Hepatocyte (in vitro differentiated cells): ENCODE measurements around the gene GTF3C2. TPM values are rescaled to one million over a fixed set of nuclear protein-coding genes. Genes with fewer than 3 reads are reported as not detected.

Experiments used
- DNase-seq: peaks from one replicate; pipeline ENCODE4 v3.0.0-alpha.2; 2016; ENCODE audit warnings: low spot score
- H2AFZ ChIP-seq: fragments of 200-600 bp; sonication (generic); 2 replicates; pipeline ENCODE4 v1.6.0; 2016; ENCODE audit warnings: antibody characterized with exemption, mild to moderate bottlenecking
- H3K27ac ChIP-seq: fragments of 200-600 bp; sonication (generic); 2 replicates; pipeline ENCODE4 v1.5.1; 2016; ENCODE audit warnings: mild to moderate bottlenecking
- H3K27me3 ChIP-seq: fragments of 200-600 bp; sonication (generic); 2 replicates; pipeline ENCODE4 v1.6.1; 2016
- H3K36me3 ChIP-seq: fragments of 200-600 bp; sonication (generic); replicated peaks from 2 replicates; pipeline ENCODE4 v1.5.1; 2016; ENCODE audit warnings: low read depth; ENCODE audit not compliant: insufficient read depth
- H3K4me1 ChIP-seq: fragments of 200-600 bp; sonication (generic); 2 replicates; pipeline ENCODE4 v1.5.1; 2016; ENCODE audit warnings: mild to moderate bottlenecking, moderate library complexity; ENCODE audit not compliant: insufficient read depth
- H3K4me2 ChIP-seq: fragments of 200-600 bp; sonication (generic); 2 replicates; pipeline ENCODE4 v1.6.0; 2016
- H3K4me3 ChIP-seq: fragments of 200-600 bp; sonication (generic); 2 replicates; pipeline ENCODE4 v1.5.1; 2016; ENCODE audit warnings: mild to moderate bottlenecking
- H3K79me2 ChIP-seq: fragments of 200-600 bp; sonication (generic); 2 replicates; pipeline ENCODE4 v1.6.0; 2017; ENCODE audit warnings: mild to moderate bottlenecking
- H3K9me2 ChIP-seq: fragments of 200-600 bp; sonication (generic); replicated peaks from 2 replicates; pipeline ENCODE4 v1.6.0; 2017; ENCODE audit warnings: mild to moderate bottlenecking; ENCODE audit not compliant: insufficient read depth
- H3K9me3 ChIP-seq: fragments of 200-600 bp; sonication (generic); 2 replicates; pipeline ENCODE4 v1.5.1; 2016; ENCODE audit warnings: low read depth, mild to moderate bottlenecking
- H4K20me1 ChIP-seq: fragments of 200-600 bp; sonication (generic); 2 replicates; pipeline ENCODE4 v1.6.0; 2016; ENCODE audit warnings: mild to moderate bottlenecking; ENCODE audit not compliant: insufficient read depth, poor library complexity, severe bottlenecking
- EZH2 ChIP-seq: fragments of 200-600 bp; sonication (generic); IDR thresholded peaks from 2 replicates; pipeline ENCODE4 v1.6.1; 2016; ENCODE audit warnings: antibody characterized with exemption, mild to moderate bottlenecking, borderline replicate concordance
- EZH2phosphoT487 ChIP-seq: fragments of 200-600 bp; sonication (generic); IDR thresholded peaks from one replicate; pipeline ENCODE4 v1.6.1; 2018; ENCODE audit warnings: antibody characterized with exemption, mild to moderate bottlenecking, low read depth, moderate library complexity; ENCODE audit not compliant: unreplicated experiment, severe bottlenecking
- WGBS: methylation state at CpG from one replicate; pipeline ENCODE4 v1.1.6; 2016; ENCODE audit warnings: low lambda C conversion rate; ENCODE audit errors: missing lambda C conversion rate; 5-methylcytosine and 5-hydroxymethylcytosine counted together
- polyA plus RNA-seq: library from polyadenylated mRNA; unstranded; fragments of >200 nt; fragmentation: Nextera tagmentation; extraction: Ambion mirVana; gene quantifications from 2 replicates; pipeline ENCODE4 v1.2.1, GENCODE V29; 2016
- total RNA-seq: library from RNA; depleted of rRNA; stranded (reverse); fragments of >200 nt; gene quantifications from 2 replicates; pipeline ENCODE4 v1.2.3, GENCODE V29; 2014
- TF ChIP-seq, protein P1 (sequence below): fragments of 200-600 bp; sonication (generic); IDR thresholded peaks from 2 replicates; pipeline ENCODE4 v1.5.1; 2016; ENCODE audit warnings: antibody characterized with exemption, mild to moderate bottlenecking; ENCODE audit not compliant: poor library complexity

GTF3C2 gene
- total and polyA plus RNA-seq, 2 experiments from 2014 or later, result 46.8 to 51.3 TPM

DNA sequence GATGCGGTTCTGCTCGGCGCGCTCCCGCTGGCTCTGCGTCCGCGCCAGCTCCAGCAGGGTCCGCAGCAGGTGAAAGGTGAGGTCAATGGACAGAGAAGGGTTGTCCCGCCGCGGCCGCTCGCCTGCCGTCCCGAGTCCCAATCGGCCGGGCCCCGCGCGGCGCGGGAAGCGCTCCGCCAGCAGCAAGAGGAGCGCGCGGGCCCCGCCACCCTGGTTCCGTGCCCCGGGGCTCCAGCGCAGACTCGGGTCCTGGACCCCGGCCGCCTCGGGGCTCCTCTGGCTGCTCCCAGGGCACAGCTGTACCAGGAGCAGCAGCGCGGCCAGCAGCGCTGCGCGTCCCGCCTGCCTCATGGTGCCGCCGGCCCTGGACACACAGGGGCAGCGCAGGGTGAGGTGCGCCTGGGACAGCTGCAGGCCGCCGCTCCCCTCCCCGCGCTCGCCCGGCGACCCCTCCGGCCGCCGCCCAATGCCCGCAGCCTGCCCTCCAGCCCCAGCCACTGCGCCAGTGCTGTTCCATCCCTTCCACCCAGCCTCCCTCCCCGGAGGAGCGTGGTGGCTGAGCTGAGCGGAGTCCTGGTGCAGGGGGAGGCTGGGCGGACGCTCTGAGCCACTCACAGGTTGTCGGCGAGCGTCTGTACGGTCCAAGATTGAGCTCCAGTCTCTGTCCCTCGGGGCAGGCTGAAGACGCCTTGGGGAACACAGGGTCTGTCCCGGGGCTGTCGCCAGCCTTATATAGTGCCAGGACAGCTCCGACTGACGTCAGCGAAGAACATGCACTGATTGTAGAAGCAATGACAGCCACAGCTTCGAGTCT, 48.8 kb downstream of the GTF3C2 start:
- H3K4me2 ChIP-seq, result peak overlapping the region; percentile 49
- TF ChIP-seq EZH2, result peak; percentile 89
- TF ChIP-seq, protein P1, sequence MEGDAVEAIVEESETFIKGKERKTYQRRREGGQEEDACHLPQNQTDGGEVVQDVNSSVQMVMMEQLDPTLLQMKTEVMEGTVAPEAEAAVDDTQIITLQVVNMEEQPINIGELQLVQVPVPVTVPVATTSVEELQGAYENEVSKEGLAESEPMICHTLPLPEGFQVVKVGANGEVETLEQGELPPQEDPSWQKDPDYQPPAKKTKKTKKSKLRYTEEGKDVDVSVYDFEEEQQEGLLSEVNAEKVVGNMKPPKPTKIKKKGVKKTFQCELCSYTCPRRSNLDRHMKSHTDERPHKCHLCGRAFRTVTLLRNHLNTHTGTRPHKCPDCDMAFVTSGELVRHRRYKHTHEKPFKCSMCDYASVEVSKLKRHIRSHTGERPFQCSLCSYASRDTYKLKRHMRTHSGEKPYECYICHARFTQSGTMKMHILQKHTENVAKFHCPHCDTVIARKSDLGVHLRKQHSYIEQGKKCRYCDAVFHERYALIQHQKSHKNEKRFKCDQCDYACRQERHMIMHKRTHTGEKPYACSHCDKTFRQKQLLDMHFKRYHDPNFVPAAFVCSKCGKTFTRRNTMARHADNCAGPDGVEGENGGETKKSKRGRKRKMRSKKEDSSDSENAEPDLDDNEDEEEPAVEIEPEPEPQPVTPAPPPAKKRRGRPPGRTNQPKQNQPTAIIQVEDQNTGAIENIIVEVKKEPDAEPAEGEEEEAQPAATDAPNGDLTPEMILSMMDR, result no peak
- TF ChIP-seq EZH2phosphoT487, result peak; percentile 26
- DNase-seq, result no peak
- H3K36me3 ChIP-seq, result no peaks in the 10 kb centered on the region
- H2AFZ ChIP-seq, result no peak overlapping the region
- H3K79me2 ChIP-seq, result no peaks in the 10 kb centered on the region
- H3K27ac ChIP-seq, result no peak overlapping the region
- no peaks in the 10 kb centered on the region for H3K9me2 ChIP-seq
- WGBS, result 11% methylated on average over 55 of the region's 75 CpGs
- peaks cover 48% of the 10 kb centered on the region for H3K27me3 ChIP-seq
- no peaks in the 10 kb centered on the region for H3K9me3 ChIP-seq
- H4K20me1 ChIP-seq, result no peaks in the 10 kb centered on the region
- peaks cover 5% of the 10 kb centered on the region for H3K4me1 ChIP-seq
- no peak overlapping the region for H3K4me3 ChIP-seq

DNA sequence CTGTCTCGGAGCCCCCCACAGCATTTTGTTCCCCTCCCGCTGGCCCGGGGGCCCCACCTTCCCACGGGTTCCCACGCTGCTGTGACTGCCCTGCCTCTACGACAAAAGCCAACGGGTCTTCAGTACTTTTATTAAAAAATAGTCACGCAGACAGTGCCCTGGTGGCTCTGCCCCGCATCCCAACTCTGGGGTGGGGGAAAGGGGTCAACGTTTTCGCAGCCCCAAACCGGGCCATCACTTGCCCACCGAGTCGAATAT, 49.3 kb downstream of the GTF3C2 start:
- Histone ChIP-seq H3K9me2 (no peaks in the 10 kb centered on the region), H3K4me1 (peaks cover 5% of the 10 kb centered on the region), H3K79me2 (no peaks in the 10 kb centered on the region), H3K36me3 (no peaks in the 10 kb centered on the region), H3K27me3 (peaks cover 48% of the 10 kb centered on the region), H3K27ac (no peak overlapping the region), H4K20me1 (no peaks in the 10 kb centered on the region), H3K4me2 (peak overlapping the region; percentile 49), H2AFZ (no peak overlapping the region), H3K4me3 (no peak overlapping the region), H3K9me3 (no peaks in the 10 kb centered on the region)
- DNase-seq, result no peak
- WGBS, result 30% methylated on average over 14 of the region's 14 CpGs
- TF ChIP-seq EZH2phosphoT487 (no peak), EZH2 (no peak)
- TF ChIP-seq, protein P1, result no peak

DNA sequence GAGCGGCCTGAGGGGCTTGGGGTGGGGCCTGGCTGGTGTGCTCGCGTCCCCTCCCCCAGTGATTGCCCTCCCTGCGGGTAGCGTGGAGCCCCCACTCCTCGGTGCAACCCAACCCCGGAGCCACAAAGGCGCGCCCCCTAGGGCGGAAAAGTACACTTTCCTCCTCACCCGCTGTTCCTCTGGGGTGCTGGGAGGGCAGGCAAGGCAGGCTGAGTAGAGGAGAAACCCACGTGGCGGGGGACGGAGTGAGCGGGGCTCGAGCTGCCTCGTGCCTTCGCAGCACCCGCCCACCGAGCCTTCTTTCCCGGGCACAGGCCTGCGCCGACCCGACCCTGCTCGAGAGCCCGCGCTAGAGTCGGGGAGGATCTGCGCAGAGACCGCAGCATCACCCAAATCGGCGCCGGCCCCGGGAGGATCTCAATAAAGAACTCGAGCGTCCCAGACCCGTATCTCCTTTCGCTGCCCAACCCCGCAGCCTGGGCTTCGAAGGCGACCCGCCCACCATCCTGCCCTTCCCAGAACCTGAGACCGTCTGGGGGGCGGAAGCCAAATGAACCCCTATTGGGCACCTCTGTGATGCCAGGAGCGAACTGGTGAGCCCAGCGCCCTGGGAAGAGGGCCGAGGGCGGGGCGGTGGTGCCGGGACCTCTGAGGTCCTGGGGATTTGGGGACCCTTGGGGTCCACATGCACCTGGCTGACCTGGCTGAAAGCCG, 49.8 kb downstream of the GTF3C2 start:
- Histone ChIP-seq H3K27me3 (peaks cover 48% of the 10 kb centered on the region), H3K4me1 (peaks cover 5% of the 10 kb centered on the region), H2AFZ (no peak overlapping the region), H3K4me3 (no peak overlapping the region), H4K20me1 (no peaks in the 10 kb centered on the region), H3K9me3 (no peaks in the 10 kb centered on the region), H3K9me2 (no peaks in the 10 kb centered on the region), H3K36me3 (no peaks in the 10 kb centered on the region), H3K4me2 (peak overlapping the region; percentile 29), H3K79me2 (no peaks in the 10 kb centered on the region), H3K27ac (no peak overlapping the region)
- DNase-seq, result no peak
- TF ChIP-seq, protein P1, result no peak
- TF ChIP-seq EZH2 (no peak), EZH2phosphoT487 (no peak)
- 23% methylated on average over 50 of the region's 51 CpGs for WGBS
